ENCODE measurements around the gene PECR.

- TF ChIP-seq, protein P1, sequence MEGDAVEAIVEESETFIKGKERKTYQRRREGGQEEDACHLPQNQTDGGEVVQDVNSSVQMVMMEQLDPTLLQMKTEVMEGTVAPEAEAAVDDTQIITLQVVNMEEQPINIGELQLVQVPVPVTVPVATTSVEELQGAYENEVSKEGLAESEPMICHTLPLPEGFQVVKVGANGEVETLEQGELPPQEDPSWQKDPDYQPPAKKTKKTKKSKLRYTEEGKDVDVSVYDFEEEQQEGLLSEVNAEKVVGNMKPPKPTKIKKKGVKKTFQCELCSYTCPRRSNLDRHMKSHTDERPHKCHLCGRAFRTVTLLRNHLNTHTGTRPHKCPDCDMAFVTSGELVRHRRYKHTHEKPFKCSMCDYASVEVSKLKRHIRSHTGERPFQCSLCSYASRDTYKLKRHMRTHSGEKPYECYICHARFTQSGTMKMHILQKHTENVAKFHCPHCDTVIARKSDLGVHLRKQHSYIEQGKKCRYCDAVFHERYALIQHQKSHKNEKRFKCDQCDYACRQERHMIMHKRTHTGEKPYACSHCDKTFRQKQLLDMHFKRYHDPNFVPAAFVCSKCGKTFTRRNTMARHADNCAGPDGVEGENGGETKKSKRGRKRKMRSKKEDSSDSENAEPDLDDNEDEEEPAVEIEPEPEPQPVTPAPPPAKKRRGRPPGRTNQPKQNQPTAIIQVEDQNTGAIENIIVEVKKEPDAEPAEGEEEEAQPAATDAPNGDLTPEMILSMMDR (IDR thresholded peaks at IDR 0.05; ENCODE audit: low read depth, low read length, missing input control), result no peak
- TF ChIP-seq RXRA (IDR thresholded peaks at IDR 0.05), result peak; percentile 22 to 69
- TF ChIP-seq, protein P2, sequence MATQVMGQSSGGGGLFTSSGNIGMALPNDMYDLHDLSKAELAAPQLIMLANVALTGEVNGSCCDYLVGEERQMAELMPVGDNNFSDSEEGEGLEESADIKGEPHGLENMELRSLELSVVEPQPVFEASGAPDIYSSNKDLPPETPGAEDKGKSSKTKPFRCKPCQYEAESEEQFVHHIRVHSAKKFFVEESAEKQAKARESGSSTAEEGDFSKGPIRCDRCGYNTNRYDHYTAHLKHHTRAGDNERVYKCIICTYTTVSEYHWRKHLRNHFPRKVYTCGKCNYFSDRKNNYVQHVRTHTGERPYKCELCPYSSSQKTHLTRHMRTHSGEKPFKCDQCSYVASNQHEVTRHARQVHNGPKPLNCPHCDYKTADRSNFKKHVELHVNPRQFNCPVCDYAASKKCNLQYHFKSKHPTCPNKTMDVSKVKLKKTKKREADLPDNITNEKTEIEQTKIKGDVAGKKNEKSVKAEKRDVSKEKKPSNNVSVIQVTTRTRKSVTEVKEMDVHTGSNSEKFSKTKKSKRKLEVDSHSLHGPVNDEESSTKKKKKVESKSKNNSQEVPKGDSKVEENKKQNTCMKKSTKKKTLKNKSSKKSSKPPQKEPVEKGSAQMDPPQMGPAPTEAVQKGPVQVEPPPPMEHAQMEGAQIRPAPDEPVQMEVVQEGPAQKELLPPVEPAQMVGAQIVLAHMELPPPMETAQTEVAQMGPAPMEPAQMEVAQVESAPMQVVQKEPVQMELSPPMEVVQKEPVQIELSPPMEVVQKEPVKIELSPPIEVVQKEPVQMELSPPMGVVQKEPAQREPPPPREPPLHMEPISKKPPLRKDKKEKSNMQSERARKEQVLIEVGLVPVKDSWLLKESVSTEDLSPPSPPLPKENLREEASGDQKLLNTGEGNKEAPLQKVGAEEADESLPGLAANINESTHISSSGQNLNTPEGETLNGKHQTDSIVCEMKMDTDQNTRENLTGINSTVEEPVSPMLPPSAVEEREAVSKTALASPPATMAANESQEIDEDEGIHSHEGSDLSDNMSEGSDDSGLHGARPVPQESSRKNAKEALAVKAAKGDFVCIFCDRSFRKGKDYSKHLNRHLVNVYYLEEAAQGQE (IDR thresholded peaks at IDR 0.05), result peak; percentile 86
- no peak for TF ChIP-seq ATF3 (IDR thresholded peaks at IDR 0.05)
- peak; percentile 92 for TF ChIP-seq YY1 (IDR thresholded peaks at IDR 0.05)
- TF ChIP-seq EGR1 (IDR thresholded peaks at IDR 0.05; ENCODE audit: low read depth in 2 of 2), result no peak
- peak in 1 of 2 donors; percentile 23 for TF ChIP-seq RAD21 (IDR thresholded peaks at IDR 0.05)
- TF ChIP-seq SP1 (IDR thresholded peaks at IDR 0.05), result no peak
- TF ChIP-seq TAF1 (conservative IDR thresholded peaks at IDR 0.05), result peak; percentile 93
These were observed at the start of gene PECR, which contains the start of gene TMEM169 for GRCh38 chr2:216081487-216082116.

All from liver (tissue), 3 donors.